GM12892 (cell line): ENCODE measurements around the gene OXSR1.

ENCODE experiments used
- POLR2A ChIP-seq: IDR thresholded peaks from 2 replicates; pipeline ENCODE4 v1.6.1; 2011; ENCODE audit warnings: low read depth, low read length, control low read depth
- POLR2AphosphoS5 ChIP-seq: IDR thresholded peaks from 2 replicates; pipeline ENCODE4 v1.6.1; 2011; ENCODE audit warnings: low read depth, low read length, control low read depth
- TAF1 ChIP-seq: IDR thresholded peaks from 2 replicates; pipeline ENCODE4 v1.6.1; 2011; ENCODE audit warnings: low read depth, mild to moderate bottlenecking, control low read depth, low read length, borderline replicate concordance

DNA sequence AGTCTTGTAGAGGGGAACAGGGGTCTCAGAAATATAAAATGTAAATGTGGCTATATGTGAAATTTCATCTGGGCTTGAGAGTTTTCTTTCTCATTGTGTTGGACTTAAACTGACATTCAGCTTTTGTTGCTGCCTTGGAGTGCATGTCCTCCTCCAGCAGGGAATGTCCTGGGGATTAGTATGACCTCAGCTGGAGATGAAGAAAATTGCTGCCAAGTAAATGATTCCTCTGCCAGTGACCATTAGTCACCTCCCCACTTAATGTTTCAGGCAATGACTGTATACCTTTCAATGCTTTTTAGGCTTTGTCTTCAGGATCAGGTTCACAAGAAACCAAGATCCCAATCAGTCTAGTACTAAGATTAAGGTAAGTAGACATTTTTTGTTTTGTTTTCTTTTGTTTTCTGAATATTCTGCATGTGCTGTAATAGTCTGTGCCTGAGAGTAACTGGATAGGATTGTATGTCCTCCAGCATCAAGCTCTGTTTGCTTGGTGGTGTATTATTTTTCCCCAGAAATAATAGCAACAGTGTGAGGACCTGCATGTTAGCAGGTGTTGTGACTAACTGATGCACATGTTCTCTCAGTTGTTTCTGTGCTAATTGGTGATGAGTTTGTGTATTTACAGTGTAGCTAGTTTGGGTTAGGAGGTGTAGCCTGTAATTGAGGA, 82.2 kb downstream of the OXSR1 start:
- TF ChIP-seq POLR2A (no peak), TAF1 (no peak), POLR2AphosphoS5 (no peak)
